ENCODE measurements around the gene ZNF778.
A peak's percentile ranks its signal among the peaks of the same experiment; 100 is the strongest.

ZNF778 gene

GRCh38 chr16:89217388-89218191, at the start of gene ZNF778:
Gene ZNF778, plus strand, starts transcription at chr16:89217703. Its CDS starts 3,425 bp downstream, at chr16:89221128.
- peak; percentile 11 for DNase-seq (ENCODE audit: low read depth)

GRCh38 chr16:89168381-89169189, 48.9 kb upstream of the ZNF778 start:
- no peak for DNase-seq (ENCODE audit: low read depth)

GRCh38 chr16:89169778-89170177, 47.7 kb upstream of the ZNF778 start:
- no peak for DNase-seq (ENCODE audit: low read depth)

- no peak for DNase-seq (ENCODE audit: low read depth)
Observed at GRCh38 chr16:89170346-89171215, 46.9 kb upstream of the ZNF778 start.

- DNase-seq (ENCODE audit: low read depth): peak; percentile 34
Observed at GRCh38 chr16:89171216-89172170, 46.0 kb upstream of the ZNF778 start, which contains the start of gene CDH15. Gene CDH15, plus strand, starts transcription at chr16:89171748. Its CDS starts 84 bp downstream, at chr16:89171832.

GRCh38 chr16:89172171-89172527, 45.4 kb upstream of the ZNF778 start:
- no peak for DNase-seq (ENCODE audit: low read depth)

- no peak for DNase-seq (ENCODE audit: low read depth)
Observed at GRCh38 chr16:89172528-89173173, 44.9 kb upstream of the ZNF778 start.

GRCh38 chr16:89173174-89173921, 44.2 kb upstream of the ZNF778 start:
- no peak for DNase-seq (ENCODE audit: low read depth)

- DNase-seq (ENCODE audit: low read depth): no peak
Observed at GRCh38 chr16:89174055-89174827, 43.3 kb upstream of the ZNF778 start.

- no peak for DNase-seq (ENCODE audit: low read depth)
Observed at GRCh38 chr16:89174877-89175276, 42.6 kb upstream of the ZNF778 start.

- DNase-seq (ENCODE audit: low read depth): no peak
Observed at GRCh38 chr16:89175280-89176146, 42.0 kb upstream of the ZNF778 start.

GRCh38 chr16:89176147-89176690, 41.3 kb upstream of the ZNF778 start:
- DNase-seq (ENCODE audit: low read depth): no peak

- DNase-seq (ENCODE audit: low read depth): no peak
Observed at GRCh38 chr16:89176717-89177116, 40.8 kb upstream of the ZNF778 start.

- DNase-seq (ENCODE audit: low read depth): no peak
Observed at GRCh38 chr16:89177501-89177900, 40.0 kb upstream of the ZNF778 start.

- no peak for DNase-seq (ENCODE audit: low read depth)
Observed at GRCh38 chr16:89178453-89179147, 38.9 kb upstream of the ZNF778 start.

- DNase-seq (ENCODE audit: low read depth): no peak
Observed at GRCh38 chr16:89179148-89179484, 38.4 kb upstream of the ZNF778 start.

- DNase-seq (ENCODE audit: low read depth): no peak
Observed at GRCh38 chr16:89179656-89180315, 37.7 kb upstream of the ZNF778 start.

All from non-pigmented ciliary epithelial cell (primary cell).